Osteocyte (in vitro differentiated cells): Measurements from ENCODE around the gene FAM78A. TPM values are rescaled to one million over a fixed set of nuclear protein-coding genes. Genes with fewer than 3 reads are reported as not detected.

Source experiments
- DNase-seq: peaks from one replicate; pipeline ENCODE4 v3.0.0; 2021; ENCODE audit warnings: mixed read lengths; ENCODE audit not compliant: unreplicated experiment; ENCODE audit errors: extremely low spot score
- H3K27ac Mint-ChIP-seq: one replicate; pipeline ENCODE4 v1.8.0; 2021; ENCODE audit warnings: mild to moderate bottlenecking, mixed read lengths; ENCODE audit not compliant: unreplicated experiment
- H3K27me3 Mint-ChIP-seq: one replicate; pipeline ENCODE4 v1.8.0; 2021; ENCODE audit warnings: mixed read lengths; ENCODE audit not compliant: unreplicated experiment
- H3K36me3 Mint-ChIP-seq: one replicate; pipeline ENCODE4 v1.8.0; 2021; ENCODE audit warnings: mixed read lengths; ENCODE audit not compliant: unreplicated experiment
- H3K4me1 Mint-ChIP-seq: one replicate; pipeline ENCODE4 v1.8.0; 2021; ENCODE audit warnings: mixed read lengths; ENCODE audit not compliant: unreplicated experiment
- H3K4me3 Mint-ChIP-seq: one replicate; pipeline ENCODE4 v1.8.0; 2021; ENCODE audit warnings: mild to moderate bottlenecking, moderate library complexity, mixed read lengths; ENCODE audit not compliant: unreplicated experiment
- H3K9me3 Mint-ChIP-seq: one replicate; pipeline ENCODE4 v1.8.0; 2021; ENCODE audit warnings: mixed read lengths; ENCODE audit not compliant: unreplicated experiment
- total RNA-seq: library from RNA; stranded (reverse); gene quantifications from 2 replicates; pipeline ENCODE4 v1.2.1, GENCODE V29; 2021
- TF ChIP-seq, protein P1 (sequence below): fragments of 200-600 bp; sonication (generic); IDR thresholded peaks from 2 replicates; pipeline ENCODE4 v1.5.0; 2021; ENCODE audit warnings: antibody characterized with exemption, mild to moderate bottlenecking, moderate library complexity

FAM78A gene
- total RNA-seq, 1 donor from 2014 or later = 1.0 TPM

DNA sequence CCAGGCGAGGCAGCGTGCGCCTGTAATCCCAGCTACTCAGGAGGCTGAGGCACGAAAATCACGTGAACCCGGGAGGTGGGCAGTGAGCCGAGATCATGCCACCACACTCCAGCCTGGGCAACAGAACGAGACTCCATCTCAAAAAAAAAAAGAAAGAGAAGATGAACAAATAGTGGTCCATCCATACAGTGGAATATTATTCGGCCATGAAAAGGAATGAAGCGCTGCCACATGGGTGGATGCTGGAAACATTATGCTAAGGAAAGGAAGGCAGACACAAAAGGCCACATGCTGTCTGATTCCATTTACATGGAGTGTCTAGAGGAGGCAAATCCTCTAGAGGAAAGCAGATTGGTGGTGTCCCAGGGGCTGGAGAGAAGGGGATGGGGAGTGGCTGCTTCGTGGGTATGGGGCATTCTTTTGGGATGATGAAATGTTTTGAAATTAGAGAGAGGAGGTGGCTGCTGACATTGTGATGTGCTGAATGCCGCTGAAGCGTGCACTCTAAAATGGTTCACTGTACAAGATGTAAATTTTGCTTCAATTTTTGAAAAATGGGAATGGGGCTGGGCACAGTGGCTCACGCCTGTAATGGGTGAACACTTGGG lies 30.2 kb upstream of the FAM78A start:
- no peaks in the 10 kb centered on the region for H3K4me1 Mint-ChIP-seq
- H3K9me3 Mint-ChIP-seq = no peaks in the 10 kb centered on the region
- TF ChIP-seq, protein P1, sequence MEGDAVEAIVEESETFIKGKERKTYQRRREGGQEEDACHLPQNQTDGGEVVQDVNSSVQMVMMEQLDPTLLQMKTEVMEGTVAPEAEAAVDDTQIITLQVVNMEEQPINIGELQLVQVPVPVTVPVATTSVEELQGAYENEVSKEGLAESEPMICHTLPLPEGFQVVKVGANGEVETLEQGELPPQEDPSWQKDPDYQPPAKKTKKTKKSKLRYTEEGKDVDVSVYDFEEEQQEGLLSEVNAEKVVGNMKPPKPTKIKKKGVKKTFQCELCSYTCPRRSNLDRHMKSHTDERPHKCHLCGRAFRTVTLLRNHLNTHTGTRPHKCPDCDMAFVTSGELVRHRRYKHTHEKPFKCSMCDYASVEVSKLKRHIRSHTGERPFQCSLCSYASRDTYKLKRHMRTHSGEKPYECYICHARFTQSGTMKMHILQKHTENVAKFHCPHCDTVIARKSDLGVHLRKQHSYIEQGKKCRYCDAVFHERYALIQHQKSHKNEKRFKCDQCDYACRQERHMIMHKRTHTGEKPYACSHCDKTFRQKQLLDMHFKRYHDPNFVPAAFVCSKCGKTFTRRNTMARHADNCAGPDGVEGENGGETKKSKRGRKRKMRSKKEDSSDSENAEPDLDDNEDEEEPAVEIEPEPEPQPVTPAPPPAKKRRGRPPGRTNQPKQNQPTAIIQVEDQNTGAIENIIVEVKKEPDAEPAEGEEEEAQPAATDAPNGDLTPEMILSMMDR = no peak
- no peak overlapping the region for H3K4me3 Mint-ChIP-seq
- DNase-seq = no peak
- no peak overlapping the region for H3K27ac Mint-ChIP-seq
- H3K36me3 Mint-ChIP-seq = no peaks in the 10 kb centered on the region
- H3K27me3 Mint-ChIP-seq = peaks cover 3% of the 10 kb centered on the region

DNA sequence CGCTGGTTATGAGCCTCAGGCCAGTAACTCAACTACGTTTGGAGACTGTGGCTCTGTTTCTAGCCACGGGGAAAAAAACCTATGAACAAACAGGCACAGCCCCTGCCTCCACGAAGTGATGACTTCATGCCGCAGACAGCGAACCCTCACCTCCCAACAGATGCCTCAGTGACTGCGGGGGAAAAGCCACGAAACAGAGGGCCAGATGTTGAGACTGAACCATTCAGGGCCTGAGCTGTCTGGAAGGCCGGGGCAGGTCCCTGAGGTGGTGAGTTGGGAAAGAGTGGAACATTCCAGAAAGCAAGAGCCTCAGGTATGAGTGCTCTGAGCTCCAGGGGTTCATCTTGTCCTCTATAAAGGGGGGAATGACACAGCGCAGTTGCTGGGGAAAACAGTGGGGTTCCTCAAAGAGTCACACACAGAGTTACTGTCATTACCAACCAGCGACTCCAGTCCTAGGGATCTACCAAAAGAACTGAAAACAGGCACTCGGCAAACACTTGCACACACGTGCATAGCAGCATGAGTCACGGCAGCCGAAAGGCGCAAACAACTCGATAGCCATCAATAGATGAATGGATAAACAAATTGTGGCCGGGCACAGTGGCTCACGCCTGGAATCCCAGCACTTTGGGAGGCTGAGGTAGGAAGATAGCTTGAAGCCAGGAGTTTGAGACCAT lies 28.5 kb upstream of the FAM78A start:
- Mint-ChIP-seq H3K36me3 (no peaks in the 10 kb centered on the region), H3K4me1 (no peaks in the 10 kb centered on the region), H3K27me3 (peaks cover 3% of the 10 kb centered on the region), H3K27ac (no peak overlapping the region), H3K9me3 (no peaks in the 10 kb centered on the region), H3K4me3 (no peak overlapping the region)
- no peak for DNase-seq
- TF ChIP-seq, protein P1 = no peak

DNA sequence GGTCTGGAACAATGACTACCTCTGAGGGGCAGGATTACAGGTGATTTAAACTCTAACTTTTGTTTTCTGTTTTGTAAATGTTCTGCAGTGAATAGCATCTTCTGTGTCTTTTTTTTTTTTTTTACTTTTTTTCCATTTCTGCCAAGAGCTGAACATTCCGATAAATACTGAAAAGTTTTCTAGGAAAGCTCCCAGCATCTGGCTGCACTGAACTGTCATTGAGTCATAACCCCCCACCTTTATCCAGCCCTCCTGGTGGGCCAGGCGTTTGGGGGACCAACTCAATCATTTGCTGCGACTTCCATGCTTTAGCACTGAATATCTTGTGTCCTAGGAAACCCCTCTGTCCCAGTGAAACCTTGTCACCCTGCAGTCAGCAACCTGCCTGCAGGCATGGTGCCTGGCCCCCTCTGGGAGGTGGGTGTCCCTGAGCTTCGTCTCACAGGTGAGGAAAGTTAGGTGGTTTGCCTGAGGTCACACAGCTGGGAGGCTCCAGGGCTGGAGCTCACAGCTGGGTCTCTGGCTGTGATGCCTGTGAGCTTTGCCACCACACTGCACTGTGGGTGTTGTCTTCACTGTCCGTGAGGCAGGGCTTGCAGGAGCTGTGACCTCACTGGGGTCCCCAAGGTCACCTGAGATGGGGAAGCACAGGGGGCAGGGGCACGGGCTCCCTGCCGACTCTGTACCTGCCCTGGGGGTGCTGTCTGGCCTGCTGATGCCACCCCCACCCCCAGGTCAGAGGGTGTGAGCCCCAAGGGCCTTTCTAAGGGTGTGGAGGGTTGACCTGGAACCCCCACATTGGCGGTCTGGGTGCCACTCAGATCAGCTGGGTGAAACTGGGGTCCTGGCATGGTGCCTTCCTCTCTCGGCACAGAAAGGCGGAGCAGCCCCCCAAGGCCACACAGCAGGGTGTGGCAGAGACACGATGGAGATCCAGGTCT lies 27.3 kb upstream of the FAM78A start:
- Mint-ChIP-seq H3K4me3 (no peak overlapping the region), H3K9me3 (no peaks in the 10 kb centered on the region), H3K27me3 (peaks cover 3% of the 10 kb centered on the region), H3K36me3 (no peaks in the 10 kb centered on the region), H3K4me1 (no peaks in the 10 kb centered on the region), H3K27ac (no peak overlapping the region)
- DNase-seq = no peak
- TF ChIP-seq, protein P1 = no peak

DNA sequence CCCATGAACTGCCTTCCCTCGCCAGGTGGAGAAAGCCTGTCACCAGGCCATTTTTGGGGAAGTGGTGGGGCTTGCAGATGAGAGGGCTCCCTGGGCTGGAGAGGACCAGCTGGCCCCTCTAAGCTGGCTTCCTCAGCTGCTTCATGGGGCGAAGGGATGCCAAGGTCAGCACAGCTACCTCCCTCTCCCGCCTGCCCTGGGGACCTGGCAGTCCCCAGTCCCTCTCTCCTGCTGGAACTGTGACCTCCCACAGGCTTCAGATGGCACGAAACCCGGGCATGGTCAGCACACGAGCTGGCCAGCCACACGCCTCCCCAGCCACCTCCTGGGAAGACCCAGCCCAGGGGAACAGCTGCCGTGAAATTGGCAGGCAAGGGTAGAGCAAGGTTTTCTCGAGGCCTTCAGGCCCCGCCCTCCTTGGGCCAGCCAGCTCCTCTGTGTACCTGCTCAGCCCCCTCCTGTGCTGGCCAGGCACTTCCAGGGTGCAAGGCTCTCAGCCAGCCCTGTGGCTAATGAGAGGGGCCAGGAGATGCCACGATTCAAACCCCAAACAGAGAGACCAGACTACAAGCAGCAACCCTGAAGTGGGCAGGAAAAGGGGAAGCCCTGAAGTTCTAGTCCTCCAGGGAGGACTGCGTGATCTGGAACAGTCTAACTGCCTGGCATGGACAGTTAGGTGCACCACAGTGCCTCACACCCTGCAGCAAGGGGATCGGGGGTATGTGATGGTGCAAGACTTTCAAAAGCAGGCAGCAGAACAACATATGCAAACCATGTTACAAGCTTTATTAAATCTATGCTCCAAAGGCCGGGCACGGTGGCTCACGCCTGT lies 26.1 kb upstream of the FAM78A start:
- TF ChIP-seq, protein P1 = no peak

More for the DNA sequence above, 26.1 kb upstream of the FAM78A start:
- H3K4me1 Mint-ChIP-seq = no peaks in the 10 kb centered on the region
- peaks cover 3% of the 10 kb centered on the region for H3K27me3 Mint-ChIP-seq
- H3K4me3 Mint-ChIP-seq = no peak overlapping the region
- no peaks in the 10 kb centered on the region for H3K9me3 Mint-ChIP-seq
- no peaks in the 10 kb centered on the region for H3K36me3 Mint-ChIP-seq
- H3K27ac Mint-ChIP-seq = no peak overlapping the region
- no peak for DNase-seq
